HCT116 (cell line): Measurements from ENCODE around the gene TOR1AIP2. TPM values are rescaled to one million over a fixed set of nuclear protein-coding genes. Genes with fewer than 3 reads are reported as not detected.

Experiments
- ATAC-seq: fragments of 200-7000 bp; cut with Tn5 transposase; 2 replicates; pipeline ENCODE4 v1.9.1; 2020; ENCODE audit warnings: mild to moderate bottlenecking, moderate library complexity
- BruUV-seq: library from RNA; stranded (reverse); fragments of 400-500 nt; replicated peaks from 2 replicates; lab custom pipeline; 2021; lab: Mats Ljungman, UMichigan
- CTCF ChIA-PET: fragments of 300-600 bp; sonication (Branson Sonifier 250); formaldehyde crosslinking; loops from one replicate; lab custom pipeline; 2021; ENCODE audit warnings: antibody characterized with exemption; lab: Charles Lee
- POLR2A ChIA-PET: fragments of 300-600, 350-600 bp; sonication (Branson Sonifier 250); formaldehyde crosslinking; loops from one replicate; lab custom pipeline; 2021; ENCODE audit warnings: antibody characterized with exemption; lab: Charles Lee
- RAD21 ChIA-PET, 2 experiments: fragments of 300-600 bp; sonication (Branson Sonifier 250); formaldehyde crosslinking; loops; one replicate each; lab custom pipeline; 2023; ENCODE audit warnings: low total read pairs in 2 of 2; ENCODE audit not compliant: uncharacterized antibody in 2 of 2, unreplicated experiment in 2 of 2, low non-redundant PET in 1 of 2; lab: Charles Lee
- DNase-seq: peaks from one replicate; pipeline ENCODE4 v3.0.0-alpha.2; 2010; ENCODE audit warnings: low read depth, low spot score
- H2AFZ ChIP-seq: fragments of 200-600 bp; shearing (Covaris generic), sonication (generic); 2 replicates; pipeline ENCODE4 v1.6.1; 2017; ENCODE audit warnings: low read depth, mixed run types, mixed read lengths, antibody characterized with exemption, low read length; ENCODE audit not compliant: poor library complexity, severe bottlenecking
- H3K27ac ChIP-seq: 2 replicates; pipeline ENCODE4 v1.5.1; 2012; ENCODE audit warnings: low read depth, low read length
- H3K27me3 ChIP-seq: fragments of 200-600 bp; sonication (generic); 2 replicates; pipeline ENCODE4 v1.6.1; 2016; ENCODE audit warnings: mixed run types, low read length, mixed read lengths; ENCODE audit not compliant: insufficient read depth
- H3K36me3 ChIP-seq, 2 experiments: fragments of 200-500 bp in 1 of 2; fragments of 200-600 bp in 1 of 2; sonication (Bioruptor generic) in 1 of 2; sonication (generic) in 1 of 2; 2 replicates each; pipeline versions ENCODE4 v1.5.1 to v1.6.1; 2014 to 2016; ENCODE audit warnings: low read length in 2 of 2, inconsistent platforms in 1 of 2, mixed read lengths in 1 of 2, mixed run types in 1 of 2; ENCODE audit not compliant: insufficient read depth in 2 of 2, control insufficient read depth in 1 of 2
- H3K4me1 ChIP-seq, 2 experiments: fragments of 200-600 bp in 1 of 2; sonication (generic) in 1 of 2; 2 replicates each; pipeline versions ENCODE4 v1.5.1 to v1.6.1; 2012 to 2017; ENCODE audit warnings: low read length in 2 of 2, inconsistent platforms in 1 of 2, mild to moderate bottlenecking in 1 of 2, mixed read lengths in 1 of 2, mixed run types in 1 of 2, moderate library complexity in 1 of 2; ENCODE audit not compliant: insufficient read depth in 2 of 2, control insufficient read depth in 1 of 2
- H3K4me2 ChIP-seq: fragments of 200-600 bp; sonication (generic); 2 replicates; pipeline ENCODE4 v1.6.1; 2017; ENCODE audit warnings: mixed run types, low read length, mixed read lengths
- H3K4me3 ChIP-seq, 2 experiments: fragments of 200-600 bp in 1 of 2; sonication (generic) in 1 of 2; replicated peaks in 1 of 2; 2 replicates each; pipeline ENCODE4 v1.5.1; 2011 to 2016; ENCODE audit warnings: low read length in 2 of 2, control low read depth in 1 of 2, low read depth in 1 of 2, mild to moderate bottlenecking in 1 of 2, mixed read lengths in 1 of 2, mixed run types in 1 of 2
- H3K79me2 ChIP-seq: fragments of 200-600 bp; sonication (generic); 2 replicates; pipeline ENCODE4 v1.6.1; 2017; ENCODE audit warnings: mild to moderate bottlenecking, mixed run types, low read length, moderate library complexity, mixed read lengths; ENCODE audit not compliant: insufficient read depth
- H3K9ac ChIP-seq: fragments of 200-600 bp; sonication (generic); 2 replicates; pipeline ENCODE4 v1.6.1; 2016; ENCODE audit warnings: low read length, mixed read lengths
- H3K9me2 ChIP-seq: fragments of 200-600 bp; sonication (generic), shearing (Covaris generic); 2 replicates; pipeline ENCODE4 v1.6.1; 2017; ENCODE audit warnings: mixed run types, mild to moderate bottlenecking, moderate library complexity; ENCODE audit not compliant: insufficient read depth
- H3K9me3 ChIP-seq, 2 experiments: fragments of 200-500 bp in 1 of 2; fragments of 200-600 bp in 1 of 2; sonication (Bioruptor generic) in 1 of 2; sonication (generic) in 1 of 2; 2 replicates each; pipeline ENCODE4 v1.6.1; 2014 to 2017; ENCODE audit warnings: low read length in 2 of 2, mixed read lengths in 2 of 2, inconsistent platforms in 1 of 2, low read depth in 1 of 2, mild to moderate bottlenecking in 1 of 2, mixed run types in 1 of 2, moderate library complexity in 1 of 2; ENCODE audit not compliant: control insufficient read depth in 1 of 2, insufficient read depth in 1 of 2
- H4K20me1 ChIP-seq: fragments of 200-600 bp; sonication (generic), shearing (Covaris generic); 2 replicates; pipeline ENCODE4 v1.6.1; 2017; ENCODE audit warnings: mixed run types, mild to moderate bottlenecking, moderate library complexity; ENCODE audit not compliant: insufficient read depth
- CBX3 ChIP-seq: IDR thresholded peaks from 2 replicates; pipeline ENCODE4 v1.6.1; 2012; ENCODE audit warnings: low read depth
- EZH2 ChIP-seq: fragments of 200-600 bp; sonication (generic); IDR thresholded peaks from 2 replicates; pipeline ENCODE4 v1.6.1; 2017; ENCODE audit warnings: antibody characterized with exemption, mixed run types
- EZH2phosphoT487 ChIP-seq: fragments of 200-600 bp; IDR thresholded peaks from 2 replicates; pipeline ENCODE4 v1.6.1; 2018; ENCODE audit warnings: antibody characterized with exemption, borderline replicate concordance
- FOSL1 ChIP-seq: IDR thresholded peaks from 2 replicates; pipeline ENCODE4 v1.6.1; 2012; ENCODE audit warnings: low read depth
- JUND ChIP-seq: IDR thresholded peaks from 2 replicates; pipeline ENCODE4 v1.6.1; 2012
- MAX ChIP-seq: IDR thresholded peaks from 2 replicates; pipeline ENCODE4 v1.6.1; 2012
- POLR2A ChIP-seq: IDR thresholded peaks from 2 replicates; pipeline ENCODE4 v1.7.0; 2011; ENCODE audit warnings: borderline replicate concordance; ENCODE audit not compliant: insufficient read depth, insufficient read length; ENCODE audit errors: extremely low read depth
- POLR2AphosphoS5 ChIP-seq: IDR thresholded peaks from 2 replicates; pipeline ENCODE4 v1.6.1; 2011; ENCODE audit warnings: mild to moderate bottlenecking, low read depth, low read length, moderate library complexity
- RAD21 ChIP-seq: IDR thresholded peaks from 2 replicates; pipeline ENCODE4 v1.6.1; 2012; ENCODE audit warnings: low read depth, mild to moderate bottlenecking
- REST ChIP-seq: IDR thresholded peaks from 2 replicates; pipeline ENCODE4 v1.6.1; 2012; ENCODE audit warnings: low read depth
- SIN3A ChIP-seq: IDR thresholded peaks from 2 replicates; pipeline ENCODE4 v1.6.1; 2012; ENCODE audit warnings: low read depth
- SRF ChIP-seq: IDR thresholded peaks from 2 replicates; pipeline ENCODE4 v1.6.1; 2012; ENCODE audit warnings: low read depth
- YY1 ChIP-seq: IDR thresholded peaks from 2 replicates; pipeline ENCODE4 v1.6.1; 2011; ENCODE audit warnings: low read length, low read depth, moderate library complexity, mild to moderate bottlenecking; ENCODE audit not compliant: insufficient replicate concordance; ENCODE audit errors: extremely low read depth
- ZFX ChIP-seq: fragments of 450-650 bp; IDR thresholded peaks from 2 replicates; pipeline ENCODE4 v1.6.1; 2017
- ZNF274 ChIP-seq: fragments of 200-500 bp; sonication (Bioruptor generic); IDR thresholded peaks from 2 replicates; pipeline ENCODE4 v1.6.1; 2014; ENCODE audit warnings: mild to moderate bottlenecking, low read depth, low read length, inconsistent platforms
- intact Hi-C: fragments of 100-400 bp; cut with micrococcal nuclease; formaldehyde crosslinking; loops from 2 replicates; pipeline ENCODE4 v1.10.0; 2022
- total RNA-seq: library from RNA; stranded (reverse); gene quantifications from one replicate; pipeline ENCODE4 v1.2.1, GENCODE V29; 2021; ENCODE audit not compliant: unreplicated experiment
- TF ChIP-seq, protein P1 (sequence below): IDR thresholded peaks from 2 replicates; pipeline ENCODE4 v1.6.1; 2012

The TOR1AIP2 gene
- total RNA-seq, 1 experiment from 2014 or later = 106 TPM

DNA sequence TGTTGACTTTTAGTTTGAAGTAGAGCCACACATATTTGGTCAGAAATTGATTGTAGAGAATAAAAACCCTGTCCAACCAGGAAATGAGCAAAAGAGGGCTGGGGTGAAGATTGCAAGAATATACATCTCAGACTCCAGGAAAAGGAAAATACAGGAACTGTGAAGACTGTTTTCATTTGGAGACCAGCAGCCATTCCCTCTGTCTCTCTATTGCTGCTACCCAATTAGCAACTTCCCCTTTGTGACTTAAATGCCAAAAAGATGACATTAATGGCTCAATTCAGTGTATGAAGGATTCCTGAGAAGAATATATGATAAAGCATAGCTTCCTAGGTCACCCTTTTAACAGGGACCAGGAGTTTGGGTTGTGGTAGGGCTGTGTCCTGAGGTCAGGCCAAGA lies 45.4 kb upstream of the TOR1AIP2 start:
- Histone ChIP-seq H3K27me3 (no peaks in the 10 kb centered on the region), H3K4me1 (no peaks in the 10 kb centered on the region), H3K79me2 (no peaks in the 10 kb centered on the region), H3K27ac (no peak overlapping the region), H2AFZ (no peak overlapping the region), H4K20me1 (no peaks in the 10 kb centered on the region), H3K36me3 (peaks cover 2 to 10% of the 10 kb centered on the region in 2 experiments; a peak in 1 of 4 replicates), H3K9me2 (no peaks in the 10 kb centered on the region), H3K9me3 (no peaks in the 10 kb centered on the region), H3K9ac (no peak overlapping the region), H3K4me3 (no peak overlapping the region), H3K4me2 (no peak overlapping the region)
- ChIA-PET POLR2A (no interaction called here), RAD21 (no interaction called here), CTCF (no interaction called here)
- DNase-seq (no peak), ATAC-seq (no peak)
- no TSS peak for BruUV-seq
- intact Hi-C loops = no loop called here
- TF ChIP-seq CBX3 (no peak), JUND (no peak), ZNF274 (no peak), POLR2A (no peak), FOSL1 (no peak), ZFX (no peak), MAX (no peak), SRF (no peak), SIN3A (no peak)
- TF ChIP-seq, protein P1, sequence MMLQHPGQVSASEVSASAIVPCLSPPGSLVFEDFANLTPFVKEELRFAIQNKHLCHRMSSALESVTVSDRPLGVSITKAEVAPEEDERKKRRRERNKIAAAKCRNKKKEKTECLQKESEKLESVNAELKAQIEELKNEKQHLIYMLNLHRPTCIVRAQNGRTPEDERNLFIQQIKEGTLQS = no peak

- H3K27ac ChIP-seq = no peak overlapping the region
- H3K4me1 ChIP-seq = no peaks in the 10 kb centered on the region
- CTCF ChIA-PET = no interaction called here
- no peaks in the 10 kb centered on the region for H3K9me3 ChIP-seq
- ATAC-seq (no peak), DNase-seq (no peak)
- no peak overlapping the region for H3K4me2 ChIP-seq
- no peak overlapping the region for H2AFZ ChIP-seq
- no peaks in the 10 kb centered on the region for H3K9me2 ChIP-seq
- H3K4me3 ChIP-seq = no peak overlapping the region
- intact Hi-C loops = no loop called here
- POLR2A ChIA-PET = no interaction called here
- no peak overlapping the region for H3K9ac ChIP-seq
- H3K36me3 ChIP-seq = peaks cover 4 to 16% of the 10 kb centered on the region in 2 experiments; a peak in 2 of 4 replicates
- RAD21 ChIA-PET = no interaction called here
- H4K20me1 ChIP-seq = no peaks in the 10 kb centered on the region
- BruUV-seq = no TSS peak
- no peaks in the 10 kb centered on the region for H3K27me3 ChIP-seq
- no peaks in the 10 kb centered on the region for H3K79me2 ChIP-seq
- TF ChIP-seq EZH2 (no peak), CBX3 (no peak), ZFX (no peak), EZH2phosphoT487 (no peak), REST (no peak), MAX (no peak), SRF (no peak), YY1 (no peak), JUND (no peak), ZNF274 (no peak), RAD21 (no peak), POLR2AphosphoS5 (no peak)
- TF ChIP-seq, protein P1 = no peak
Observed at GRCh38 chr1:179921981-179922872, 44.6 kb upstream of the TOR1AIP2 start.
